RWPE1 (cell line): Measurements from ENCODE around the gene GSTM4.

Experiments used
- CTCF ChIA-PET: fragments of 350-600 bp; sonication (Branson Sonifier 250); formaldehyde crosslinking; extraction: SDS; loops from one replicate; lab custom pipeline; 2021; lab: Yijun Ruan, JAX
- POLR2A ChIA-PET: fragments of 400-600 bp; formaldehyde crosslinking; extraction: SDS; loops from one replicate; lab custom pipeline; 2020; ENCODE audit warnings: antibody characterized with exemption; ENCODE audit not compliant: low non-redundant PET; lab: Yijun Ruan, JAX
- DNase-seq: peaks from one replicate; pipeline ENCODE4 v3.0.0; 2012; ENCODE audit warnings: low spot score
- H3K27ac ChIP-seq: fragments of 450-650 bp; 2 replicates; pipeline ENCODE4 v1.5.1; 2017
- TF ChIP-seq, protein P1 (sequence below): fragments of 450-650 bp; conservative IDR thresholded peaks from 2 replicates; pipeline ENCODE4 v1.5.1; 2017; ENCODE audit warnings: low read depth, mild to moderate bottlenecking

Gene GSTM4

DNA sequence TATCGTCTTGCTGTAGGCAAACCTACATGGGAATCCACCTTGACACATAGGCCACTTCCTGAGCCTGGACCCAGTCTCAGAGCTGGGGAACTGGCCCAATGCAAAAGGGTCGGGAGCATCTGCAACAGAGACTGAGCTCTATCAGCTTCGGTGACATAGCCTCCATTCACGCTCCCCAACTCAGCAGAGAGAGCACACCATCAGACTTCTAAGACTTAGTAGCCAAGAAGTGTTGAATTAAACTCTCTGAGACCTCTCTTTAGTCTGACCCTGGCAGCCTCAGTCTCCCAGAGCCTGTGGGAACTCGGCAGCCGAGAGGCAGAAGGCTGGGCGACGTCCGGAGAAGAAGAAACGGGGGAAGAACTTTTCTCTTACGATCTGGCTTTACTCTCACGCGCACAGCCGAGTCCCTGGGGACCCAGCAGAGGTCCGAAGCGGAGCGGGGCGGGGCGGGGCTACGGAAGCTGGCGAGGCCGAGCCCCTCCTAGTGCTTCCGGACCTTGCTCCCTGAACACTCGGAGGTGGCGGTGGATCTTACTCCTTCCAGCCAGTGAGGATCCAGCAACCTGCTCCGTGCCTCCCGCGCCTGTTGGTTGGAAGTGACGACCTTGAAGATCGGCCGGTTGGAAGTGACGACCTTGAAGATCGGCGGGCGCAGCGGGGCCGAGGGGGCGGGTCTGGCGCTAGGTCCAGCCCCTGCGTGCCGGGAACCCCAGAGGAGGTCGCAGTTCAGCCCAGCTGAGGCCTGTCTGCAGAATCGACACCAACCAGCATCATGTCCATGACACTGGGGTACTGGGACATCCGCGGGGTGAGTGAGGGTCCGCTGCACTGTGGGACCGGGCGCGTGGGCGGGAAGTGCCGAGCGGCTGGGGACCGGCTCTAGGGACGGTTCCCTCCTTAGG lies at the start of gene GSTM4:
GSTM4 (plus strand) TSS at position 485 of the 905 bp plus-strand sequence; CDS start at position 776, 291 bp downstream.
- POLR2A ChIA-PET, result no interaction called here
- peak; percentile 52 for DNase-seq
- CTCF ChIA-PET, result interaction anchor here (0.5 to 1.8 kb wide), 2 partner anchors 16 to 37 kb away, joined by 3 to 9 read pairs; no protein-coding TSS in a partner anchor
- TF ChIP-seq, protein P1, sequence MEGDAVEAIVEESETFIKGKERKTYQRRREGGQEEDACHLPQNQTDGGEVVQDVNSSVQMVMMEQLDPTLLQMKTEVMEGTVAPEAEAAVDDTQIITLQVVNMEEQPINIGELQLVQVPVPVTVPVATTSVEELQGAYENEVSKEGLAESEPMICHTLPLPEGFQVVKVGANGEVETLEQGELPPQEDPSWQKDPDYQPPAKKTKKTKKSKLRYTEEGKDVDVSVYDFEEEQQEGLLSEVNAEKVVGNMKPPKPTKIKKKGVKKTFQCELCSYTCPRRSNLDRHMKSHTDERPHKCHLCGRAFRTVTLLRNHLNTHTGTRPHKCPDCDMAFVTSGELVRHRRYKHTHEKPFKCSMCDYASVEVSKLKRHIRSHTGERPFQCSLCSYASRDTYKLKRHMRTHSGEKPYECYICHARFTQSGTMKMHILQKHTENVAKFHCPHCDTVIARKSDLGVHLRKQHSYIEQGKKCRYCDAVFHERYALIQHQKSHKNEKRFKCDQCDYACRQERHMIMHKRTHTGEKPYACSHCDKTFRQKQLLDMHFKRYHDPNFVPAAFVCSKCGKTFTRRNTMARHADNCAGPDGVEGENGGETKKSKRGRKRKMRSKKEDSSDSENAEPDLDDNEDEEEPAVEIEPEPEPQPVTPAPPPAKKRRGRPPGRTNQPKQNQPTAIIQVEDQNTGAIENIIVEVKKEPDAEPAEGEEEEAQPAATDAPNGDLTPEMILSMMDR, result no peak
- peak within 1 kb of the TSS; percentile 65 for H3K27ac ChIP-seq

DNA sequence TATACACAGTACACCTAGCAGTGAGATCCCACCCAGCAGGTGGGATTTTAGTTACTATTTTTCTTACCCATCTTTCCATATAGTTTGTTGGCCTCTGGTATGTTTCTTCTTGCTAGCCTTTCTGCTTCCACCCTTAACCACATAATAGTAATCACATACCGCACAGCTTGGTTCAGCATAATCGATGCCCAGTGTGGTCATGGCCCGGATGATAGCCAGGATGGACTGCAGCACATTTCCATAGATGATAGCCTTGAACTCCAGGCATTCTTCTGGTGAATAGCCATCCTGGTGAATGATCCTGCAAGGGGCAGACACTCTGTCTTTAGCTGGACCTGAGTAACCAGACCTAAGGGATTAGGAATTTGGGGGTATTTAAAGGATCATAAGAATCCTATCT lies 46.0 kb upstream of the GSTM4 start:
- no peak for DNase-seq
- TF ChIP-seq, protein P1, result no peak
- no peak overlapping the region for H3K27ac ChIP-seq
- ChIA-PET POLR2A (no interaction called here), CTCF (no interaction called here)

DNA sequence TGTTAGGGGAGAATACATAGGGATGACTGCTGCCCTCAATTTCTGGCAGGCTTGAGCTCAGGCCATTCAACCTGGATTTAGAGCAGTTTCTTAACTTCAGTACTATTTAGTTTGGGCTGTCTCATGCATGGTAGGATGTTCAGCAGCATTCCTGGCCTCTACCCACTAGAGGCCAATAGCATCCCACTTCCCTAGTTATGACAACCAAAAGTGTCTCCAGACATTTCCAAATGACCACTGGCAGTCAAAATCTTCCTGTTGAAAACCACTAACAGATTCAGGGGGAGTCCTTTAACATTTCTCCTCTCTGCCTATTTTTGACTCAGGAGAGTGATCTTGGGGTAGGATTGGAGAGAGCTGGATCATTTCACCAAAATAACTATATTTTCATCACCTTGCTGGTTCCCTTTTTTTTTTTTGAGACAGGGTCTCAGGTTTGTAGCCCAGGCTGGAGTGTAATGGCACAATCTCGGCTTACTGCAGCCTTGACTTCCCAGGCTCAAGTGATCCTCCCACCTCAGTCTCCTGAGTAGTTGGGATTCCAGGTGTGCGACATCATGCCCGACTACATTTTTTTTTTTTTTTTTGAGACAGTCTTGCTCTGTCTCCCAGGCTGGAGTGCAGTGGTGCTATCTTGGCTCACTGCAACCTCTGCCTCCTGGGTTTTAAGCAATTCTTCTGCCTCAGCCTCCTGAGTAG lies 45.1 kb upstream of the GSTM4 start:
- TF ChIP-seq, protein P1, result no peak
- CTCF ChIA-PET, result interaction anchor here (0.6 to 0.7 kb wide), 2 partner anchors 443 to 476 kb away, joined by 4 to 5 read pairs; no protein-coding TSS in a partner anchor
- POLR2A ChIA-PET, result interaction anchor here (0.7 kb wide), 1 partner anchor 705 kb away, joined by 3 read pairs; no protein-coding TSS in a partner anchor
- H3K27ac ChIP-seq, result no peak overlapping the region
- no peak for DNase-seq

DNA sequence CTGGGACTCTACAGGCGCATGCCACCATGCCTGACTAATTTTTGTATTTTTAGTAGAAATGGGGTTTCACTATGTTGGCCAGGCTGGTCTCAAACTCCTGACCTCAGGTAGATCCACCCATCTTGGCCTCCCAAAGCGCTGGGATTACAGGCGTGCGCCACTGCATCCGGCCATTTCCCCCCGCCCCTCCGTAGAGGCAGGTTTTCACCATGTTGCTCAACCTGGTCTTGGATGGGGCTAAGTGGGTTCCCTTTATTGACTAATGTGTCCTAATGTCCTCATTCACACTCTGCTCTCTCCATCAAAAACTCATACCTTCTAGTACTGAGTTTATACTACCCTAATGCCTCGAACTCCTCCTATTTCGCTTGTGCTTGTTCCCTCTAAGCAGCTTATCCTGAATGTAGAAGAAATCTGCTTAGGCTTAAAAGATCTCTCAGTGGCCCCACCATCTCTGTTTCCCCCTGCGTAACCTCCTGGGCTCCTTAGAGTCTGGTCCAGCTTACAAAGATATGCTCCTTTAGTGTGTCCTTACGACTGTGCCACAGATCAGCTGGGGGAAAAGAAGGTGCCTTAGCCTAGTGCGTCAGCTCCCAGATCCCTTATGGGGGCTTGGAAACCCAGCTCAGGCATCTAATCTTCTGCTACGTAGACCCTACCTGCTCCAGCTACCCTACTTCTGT lies 44.5 kb upstream of the GSTM4 start:
- H3K27ac ChIP-seq, result no peak overlapping the region
- DNase-seq, result no peak
- POLR2A ChIA-PET, result no interaction called here
- TF ChIP-seq, protein P1, result no peak
- CTCF ChIA-PET, result no interaction called here

DNA sequence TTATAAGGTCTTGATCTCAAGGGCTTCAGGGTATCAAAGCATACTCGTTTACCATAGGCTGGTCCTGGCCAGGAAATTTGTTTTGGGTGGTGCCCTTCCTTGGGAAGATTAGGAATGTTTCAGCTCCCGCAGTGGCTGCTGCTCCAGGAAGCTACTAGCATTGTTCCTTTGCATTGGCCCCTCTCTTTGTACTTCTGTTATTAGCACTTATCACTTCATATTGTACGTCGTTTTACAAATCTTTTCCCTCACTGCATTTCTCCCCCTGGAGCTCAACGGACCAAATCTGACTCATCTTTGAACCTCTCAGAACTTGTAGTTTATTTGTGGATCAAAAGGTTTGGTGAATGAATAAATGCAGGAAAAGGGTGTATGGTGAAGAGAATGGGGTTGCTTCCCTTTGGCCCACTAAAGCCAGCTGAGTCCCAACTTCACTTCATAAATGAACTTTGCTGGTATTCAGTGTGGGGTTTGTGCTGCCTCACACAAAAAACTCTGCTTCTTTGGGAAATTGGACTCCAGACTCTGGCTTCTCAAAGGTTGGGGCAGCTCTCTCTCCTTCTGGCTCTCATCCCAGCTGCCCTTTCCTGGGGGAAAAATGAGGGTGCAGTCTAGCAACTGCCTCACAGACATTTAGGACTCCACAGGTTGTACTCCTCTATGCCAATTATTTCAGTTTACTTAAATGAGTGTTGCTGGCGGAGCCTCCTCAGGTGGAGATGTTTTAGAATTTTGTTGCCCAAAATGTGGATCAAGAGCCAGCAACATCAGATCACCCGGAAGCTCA lies 42.3 kb upstream of the GSTM4 start:
- ChIA-PET CTCF (interaction anchor here (0.6 to 1.3 kb wide), 3 partner anchors 27 to 109 kb away, joined by 3 to 4 read pairs (median 3); no protein-coding TSS in a partner anchor), POLR2A (interaction anchor here (0.6 kb wide), 1 partner anchor 386 kb away, joined by 3 read pairs; no protein-coding TSS in a partner anchor)
- H3K27ac ChIP-seq, result no peak overlapping the region
- TF ChIP-seq, protein P1, result no peak
- DNase-seq, result no peak
